Tibial nerve (tissue), 4 donors: ENCODE results near the gene FARP1.

Experiments
- CTCF ChIP-seq, 5 experiments: fragments of 200-600 bp in 3 of 5; fragments of 450-650 bp in 2 of 5; sonication (generic) in 3 of 5; IDR thresholded peaks; one replicate each; pipeline ENCODE4 v1.5.1; 2016 to 2019; ENCODE audit warnings: antibody characterized with exemption in 5 of 5, mild to moderate bottlenecking in 3 of 5, moderate library complexity in 2 of 5
- EP300 ChIP-seq, 2 donors: sonication (generic); formaldehyde crosslinking; IDR thresholded peaks; one replicate each; pipeline ENCODE4 v1.6.1; 2017; ENCODE audit warnings: antibody characterized with exemption in 2 of 2, mild to moderate bottlenecking in 1 of 2
- POLR2A ChIP-seq, 2 donors: fragments of 450-650 bp; IDR thresholded peaks; one replicate each; pipeline ENCODE4 v1.6.1; 2017; ENCODE audit warnings: antibody characterized with exemption in 2 of 2, mild to moderate bottlenecking in 2 of 2, moderate library complexity in 2 of 2

GRCh38 chr13:98447881-98448641 is 305.2 kb downstream of the FARP1 start:
- TF ChIP-seq EP300 (IDR thresholded peaks at IDR 0.05) (no peak), CTCF (IDR thresholded peaks at IDR 0.05) (peak; percentile 39 to 61 (median 55)), POLR2A (IDR thresholded peaks at IDR 0.05) (no peak)
